ENCODE results near the gene TMEM209.
"Not testable (repeated sequence)": the region's sequence is repeated elsewhere in the genome, so short reads cannot be mapped to it uniquely, and the experiment has no call there.

The TMEM209 gene

GRCh38 chr7:130216750-130217149, 11.5 kb upstream of the TMEM209 start:
- no peak for DNase-seq

- DNase-seq = no peak
Measured at GRCh38 chr7:130216025-130216424, 10.8 kb upstream of the TMEM209 start.

- DNase-seq = no peak
Measured at GRCh38 chr7:130213828-130214227, 8.6 kb upstream of the TMEM209 start.

GRCh38 chr7:130210181-130210935, 5.2 kb upstream of the TMEM209 start:
- no peak for DNase-seq

GRCh38 chr7:130208516-130208915, 3.3 kb upstream of the TMEM209 start:
- DNase-seq = no peak

GRCh38 chr7:130207642-130208041, 2.4 kb upstream of the TMEM209 start, which contains the start of gene SSMEM1:
SSMEM1 (plus strand) TSS chr7:130207860; CDS start chr7:130207911, 51 bp downstream.
- DNase-seq = peak; percentile 57

- no peak for DNase-seq
Measured at GRCh38 chr7:130207033-130207432, 1.8 kb upstream of the TMEM209 start.

- DNase-seq = no peak
Measured at GRCh38 chr7:130201796-130202195, 3.4 kb downstream of the TMEM209 start.

GRCh38 chr7:130197094-130197493, 8.1 kb downstream of the TMEM209 start:
- DNase-seq = no peak

- DNase-seq = no peak
Measured at GRCh38 chr7:130196476-130196875, 8.7 kb downstream of the TMEM209 start.

GRCh38 chr7:130195396-130195795, 9.8 kb downstream of the TMEM209 start:
- no peak for DNase-seq

GRCh38 chr7:130191791-130192190, 13.4 kb downstream of the TMEM209 start:
- no peak for DNase-seq

- no peak for DNase-seq
Measured at GRCh38 chr7:130189343-130189742, 15.9 kb downstream of the TMEM209 start.

- no peak for DNase-seq
Measured at GRCh38 chr7:130187360-130187759, 17.8 kb downstream of the TMEM209 start.

- DNase-seq = not testable (repeated sequence)
Measured at GRCh38 chr7:130184349-130184748, 20.9 kb downstream of the TMEM209 start.

- no peak for DNase-seq
Measured at GRCh38 chr7:130182990-130183389, 22.2 kb downstream of the TMEM209 start.

- no peak for DNase-seq
Measured at GRCh38 chr7:130181263-130181605, 24.0 kb downstream of the TMEM209 start.

- peak; percentile 57 for DNase-seq
Measured at GRCh38 chr7:130180571-130181262, 24.5 kb downstream of the TMEM209 start.

- DNase-seq = no peak
Measured at GRCh38 chr7:130179631-130180030, 25.6 kb downstream of the TMEM209 start.

GRCh38 chr7:130178251-130178650, 27.0 kb downstream of the TMEM209 start:
- DNase-seq = no peak

GRCh38 chr7:130174237-130174959, 30.8 kb downstream of the TMEM209 start:
- DNase-seq = no peak

- no peak for DNase-seq
Measured at GRCh38 chr7:130162196-130162595, 43.0 kb downstream of the TMEM209 start.

- no peak for DNase-seq
Measured at GRCh38 chr7:130160455-130160854, 44.8 kb downstream of the TMEM209 start.

GRCh38 chr7:130160023-130160422, 45.2 kb downstream of the TMEM209 start:
- no peak for DNase-seq
